Spinal cord (tissue), 10 donors: ENCODE results near the gene IRF8. TPM values are rescaled to one million over a fixed set of nuclear protein-coding genes. Genes with fewer than 3 reads are reported as not detected.
"Not testable (repeated sequence)": the region's sequence is repeated elsewhere in the genome, so short reads cannot be mapped to it uniquely, and the experiment has no call there.

Experiments
- DNase-seq, 6 donors: peaks; one replicate each; pipeline versions ENCODE4 v3.0.0 to v3.0.0-alpha.2; 2013 to 2015; ENCODE audit warnings: low spot score in 6 of 6, low read depth in 4 of 6
- H3K27ac ChIP-seq: one replicate; pipeline ENCODE4 v1.5.1; 2013; ENCODE audit warnings: low read depth, low read length, control low read depth
- H3K27me3 ChIP-seq: one replicate; pipeline ENCODE4 v1.6.1; 2013; ENCODE audit warnings: low read length; ENCODE audit not compliant: control insufficient read depth, insufficient read depth
- H3K36me3 ChIP-seq: one replicate; pipeline ENCODE4 v1.6.1; 2013; ENCODE audit warnings: low read length; ENCODE audit not compliant: control insufficient read depth, insufficient read depth
- H3K4me1 ChIP-seq: one replicate; pipeline ENCODE4 v1.6.1; 2013; ENCODE audit warnings: low read length; ENCODE audit not compliant: control insufficient read depth, insufficient read depth
- H3K4me3 ChIP-seq: one replicate; pipeline ENCODE4 v1.5.1; 2013; ENCODE audit warnings: low read depth, low read length, control low read depth
- H3K9me3 ChIP-seq: one replicate; pipeline ENCODE4 v1.6.1; 2013; ENCODE audit warnings: low read length; ENCODE audit not compliant: control insufficient read depth, insufficient read depth
- WGBS: methylation state at CpG from one replicate; pipeline ENCODE4 v1.1.5; 2013; ENCODE audit warnings: missing lambda C conversion rate; ENCODE audit not compliant: insufficient coverage; 5-methylcytosine and 5-hydroxymethylcytosine counted together
- polyA plus RNA-seq, 2 donors: library from polyadenylated mRNA; unstranded; fragments of 120-200 nt; gene quantifications; one replicate each; pipeline ENCODE4 v1.2.1, GENCODE V29; 2013; ENCODE audit not compliant: insufficient read length in 2 of 2
- total RNA-seq, 2 donors: library from RNA; depleted of rRNA in 1 of 2; stranded (reverse); fragments of 120-200 nt in 1 of 2; fragments of >200 nt in 1 of 2; gene quantifications; one replicate each; pipeline versions ENCODE4 v1.2.3 to v1.2.4, GENCODE V29; 2013 to 2014
- donor health status: healthy.

IRF8 gene
- total and polyA plus RNA-seq, 4 donors = 9.0 to 20.5 (median 15.2) TPM

GRCh38 chr16:85857406-85857805 is 41.6 kb upstream of the IRF8 start:
- no peaks in the 10 kb centered on the region for H3K27me3 ChIP-seq
- WGBS = 88% methylated on average over 6 of the region's 7 CpGs
- no peaks in the 10 kb centered on the region for H3K4me1 ChIP-seq
- no peak overlapping the region for H3K27ac ChIP-seq
- H3K9me3 ChIP-seq = no peaks in the 10 kb centered on the region
- no peaks in the 10 kb centered on the region for H3K36me3 ChIP-seq
- DNase-seq = no peak
- no peak overlapping the region for H3K4me3 ChIP-seq

GRCh38 chr16:85858571-85858970 is 40.4 kb upstream of the IRF8 start:
- not testable (repeated sequence) for H3K27me3 ChIP-seq, DNase-seq, H3K4me1 ChIP-seq, H3K4me3 ChIP-seq, H3K27ac ChIP-seq, H3K9me3 ChIP-seq, H3K36me3 ChIP-seq
- WGBS = 86% methylated on average over 2 of the region's 7 CpGs

GRCh38 chr16:85858984-85859817 is 39.8 kb upstream of the IRF8 start:
- no peaks in the 10 kb centered on the region for H3K27me3 ChIP-seq
- H3K4me3 ChIP-seq = no peak overlapping the region
- H3K36me3 ChIP-seq = no peaks in the 10 kb centered on the region
- no peaks in the 10 kb centered on the region for H3K4me1 ChIP-seq
- no peaks in the 10 kb centered on the region for H3K9me3 ChIP-seq
- 92% methylated on average over 12 of the region's 16 CpGs for WGBS
- H3K27ac ChIP-seq = no peak overlapping the region
- DNase-seq = no peak

- no peak overlapping the region for H3K4me3 ChIP-seq
- no peak overlapping the region for H3K27ac ChIP-seq
- H3K9me3 ChIP-seq = no peaks in the 10 kb centered on the region
- no peaks in the 10 kb centered on the region for H3K27me3 ChIP-seq
- DNase-seq = no peak
- 48% methylated on average over 6 of the region's 7 CpGs for WGBS
- H3K4me1 ChIP-seq = no peaks in the 10 kb centered on the region
- H3K36me3 ChIP-seq = no peaks in the 10 kb centered on the region
Measured at GRCh38 chr16:85859818-85860125, 39.2 kb upstream of the IRF8 start.

- Histone ChIP-seq H3K9me3 (no peaks in the 10 kb centered on the region), H3K4me3 (no peak overlapping the region), H3K36me3 (no peaks in the 10 kb centered on the region), H3K27ac (no peak overlapping the region), H3K27me3 (no peaks in the 10 kb centered on the region), H3K4me1 (no peaks in the 10 kb centered on the region)
- DNase-seq = no peak
- WGBS = 80% methylated on average over 12 of the region's 12 CpGs
Measured at GRCh38 chr16:85860413-85861094, 38.4 kb upstream of the IRF8 start.

GRCh38 chr16:85861095-85861825 is 37.7 kb upstream of the IRF8 start:
- H3K9me3 ChIP-seq = no peaks in the 10 kb centered on the region
- H3K36me3 ChIP-seq = no peaks in the 10 kb centered on the region
- DNase-seq = no peak
- no peak overlapping the region for H3K4me3 ChIP-seq
- H3K27me3 ChIP-seq = no peaks in the 10 kb centered on the region
- no peaks in the 10 kb centered on the region for H3K4me1 ChIP-seq
- WGBS = 84% methylated on average over 14 of the region's 16 CpGs
- H3K27ac ChIP-seq = no peak overlapping the region

GRCh38 chr16:85862476-85863383 is 36.2 kb upstream of the IRF8 start:
- Histone ChIP-seq H3K9me3 (no peaks in the 10 kb centered on the region), H3K27me3 (no peaks in the 10 kb centered on the region), H3K36me3 (no peaks in the 10 kb centered on the region), H3K4me3 (no peak overlapping the region), H3K27ac (no peak overlapping the region), H3K4me1 (no peaks in the 10 kb centered on the region)
- 96% methylated on average over 18 of the region's 19 CpGs for WGBS
- DNase-seq = no peak

GRCh38 chr16:85863384-85863774 is 35.6 kb upstream of the IRF8 start:
- no peak for DNase-seq
- Histone ChIP-seq H3K9me3 (no peaks in the 10 kb centered on the region), H3K27ac (no peak overlapping the region), H3K4me1 (no peaks in the 10 kb centered on the region), H3K36me3 (no peaks in the 10 kb centered on the region), H3K27me3 (no peaks in the 10 kb centered on the region), H3K4me3 (no peak overlapping the region)
- WGBS = 90% methylated on average over 2 of the region's 5 CpGs

GRCh38 chr16:85864965-85865364 is 34.0 kb upstream of the IRF8 start:
- H3K27ac ChIP-seq = no peak overlapping the region
- DNase-seq = no peak
- H3K27me3 ChIP-seq = no peaks in the 10 kb centered on the region
- no peak overlapping the region for H3K4me3 ChIP-seq
- peaks cover 1% of the 10 kb centered on the region for H3K4me1 ChIP-seq
- no peaks in the 10 kb centered on the region for H3K36me3 ChIP-seq
- WGBS = no CpG with 5 or more reads among the region's 1 CpG
- no peaks in the 10 kb centered on the region for H3K9me3 ChIP-seq
